ENCODE data around the gene NFATC3. TPM values are rescaled to one million over a fixed set of nuclear protein-coding genes. Genes with fewer than 3 reads are reported as not detected.

The NFATC3 gene
- total and polyA plus RNA-seq, 11 donors = 5.9 to 35.1 (median 24.2) TPM

GRCh38 chr16:68270353-68270752 is 185.2 kb downstream of the NFATC3 start:
- Histone ChIP-seq H3K36me3 (peaks cover 0 to 48% (median 25%) of the 10 kb centered on the region in 9 donors), H3K27me3 (no peaks in the 10 kb centered on the region), H3K9me3 (no peaks in the 10 kb centered on the region), H3K4me3 (peak overlapping the region in 1 of 12 donors; percentile 32), H3K4me1 (peaks cover 0 to 93% (median 63%) of the 10 kb centered on the region in 12 donors), H3K27ac (peak overlapping the region in 7 of 12 donors; percentile 1 to 100 (median 57))
- intact Hi-C loops (cut with DNase I) = no loop called here
- ATAC-seq (no peak), DNase-seq (no peak)
- 0 to 75% (median 35%) methylated on average over 1 of the region's 1 CpG for WGBS, 4 donors
- TF ChIP-seq CTCF (IDR thresholded peaks at IDR 0.05) (no peak), POLR2A (IDR thresholded peaks at IDR 0.05) (no peak)

GRCh38 chr16:68272507-68273209 is 187.5 kb downstream of the NFATC3 start:
- peaks cover 0 to 88% (median 49%) of the 10 kb centered on the region in 12 donors for H3K4me1 ChIP-seq
- ATAC-seq (peak in 1 of 4 donors; percentile 8), DNase-seq (peak in 1 of 5 donors; percentile 12)
- H3K36me3 ChIP-seq = peaks cover 0 to 55% (median 32%) of the 10 kb centered on the region in 9 donors
- H3K4me3 ChIP-seq = no peak overlapping the region
- no peaks in the 10 kb centered on the region for H3K27me3 ChIP-seq
- 57 to 87% (median 61%) methylated on average over 4 of the region's 4 CpGs for WGBS, 4 donors
- intact Hi-C loops (cut with DNase I) = no loop called here
- peak overlapping the region in 10 of 12 donors; percentile 28 to 100 (median 56) for H3K27ac ChIP-seq
- TF ChIP-seq CTCF (IDR thresholded peaks at IDR 0.05) = no peak
- TF ChIP-seq POLR2A (IDR thresholded peaks at IDR 0.05) = no peak
- H3K9me3 ChIP-seq = no peaks in the 10 kb centered on the region

- no peak for ATAC-seq
- Histone ChIP-seq H3K36me3 (peaks cover 0 to 60% (median 35%) of the 10 kb centered on the region in 9 donors), H3K4me1 (peaks cover 0 to 80% (median 41%) of the 10 kb centered on the region in 12 donors), H3K27ac (peak overlapping the region in 9 of 12 donors; percentile 28 to 100 (median 58)), H3K9me3 (no peaks in the 10 kb centered on the region), H3K4me3 (no peak overlapping the region), H3K27me3 (no peaks in the 10 kb centered on the region)
- intact Hi-C loops (cut with DNase I) = no loop called here
- WGBS, 4 donors = 79 to 94% (median 88%) methylated on average over 5 of the region's 5 CpGs
- TF ChIP-seq POLR2A (IDR thresholded peaks at IDR 0.05) (no peak), CTCF (IDR thresholded peaks at IDR 0.05) (no peak)
- no peak for DNase-seq
Measured at GRCh38 chr16:68273459-68273858, 188.3 kb downstream of the NFATC3 start.

- no peak overlapping the region for H3K4me3 ChIP-seq
- 96 to 99% (median 97%) methylated on average over 8 of the region's 8 CpGs for WGBS, 4 donors
- intact Hi-C loops (cut with DNase I) = no loop called here
Measured at GRCh38 chr16:68273896-68274295, 188.7 kb downstream of the NFATC3 start.

More at GRCh38 chr16:68273896-68274295, 188.7 kb downstream of the NFATC3 start:
- Histone ChIP-seq H3K36me3 (peaks cover 0 to 57% (median 35%) of the 10 kb centered on the region in 9 donors), H3K4me1 (peaks cover 0 to 76% (median 37%) of the 10 kb centered on the region in 12 donors), H3K27me3 (no peaks in the 10 kb centered on the region), H3K9me3 (no peaks in the 10 kb centered on the region), H3K27ac (peak overlapping the region in 10 of 12 donors; percentile 18 to 81 (median 72))
- no peak for ATAC-seq
- peak in 1 of 5 donors; percentile 24 for DNase-seq
- TF ChIP-seq POLR2A (IDR thresholded peaks at IDR 0.05) = no peak

All from heart left ventricle (tissue), 16 donors.